ENCODE data around the gene PACSIN3. TPM values are rescaled to one million over a fixed set of nuclear protein-coding genes. Genes with fewer than 3 reads are reported as not detected.
A peak's percentile ranks its signal among the peaks of the same experiment; 100 is the strongest.

PACSIN3 gene
- total and polyA plus RNA-seq, 2 of the 8 experiments (the other 6 are each of a cell fraction or from before 2014, with no cell fraction given): 23.8 to 47.2 TPM

- no peak for TF ChIP-seq GTF2F1 (IDR thresholded peaks at IDR 0.05; ENCODE audit: borderline replicate concordance, low read depth, low read length)
- TF ChIP-seq EZH2 (IDR thresholded peaks at IDR 0.05; ENCODE audit: low read depth, low read length, severe bottlenecking): no peak
- no peak for TF ChIP-seq POLR2A (IDR thresholded peaks at IDR 0.05; ENCODE audit: control extremely low read depth in 1 of 2, low read depth in 2 of 2, low read length in 2 of 2)
- no peak for TF ChIP-seq RAD21 (IDR thresholded peaks at IDR 0.05 in 1 of 2, conservative IDR thresholded peaks at IDR 0.05 in 1 of 2; ENCODE audit: low read depth in 2 of 2, low read length in 2 of 2)
- no peak for TF ChIP-seq FOSL1 (IDR thresholded peaks at IDR 0.05; ENCODE audit: insufficient read depth, low read depth, low read length)
- TF ChIP-seq SUZ12 (IDR thresholded peaks at IDR 0.05; ENCODE audit: low read length): no peak
- TF ChIP-seq GABPA (IDR thresholded peaks at IDR 0.05; ENCODE audit: borderline replicate concordance, insufficient read depth, low read length): no peak
- no peak for TF ChIP-seq CREB1 (IDR thresholded peaks at IDR 0.05)
- TF ChIP-seq, protein P1, sequence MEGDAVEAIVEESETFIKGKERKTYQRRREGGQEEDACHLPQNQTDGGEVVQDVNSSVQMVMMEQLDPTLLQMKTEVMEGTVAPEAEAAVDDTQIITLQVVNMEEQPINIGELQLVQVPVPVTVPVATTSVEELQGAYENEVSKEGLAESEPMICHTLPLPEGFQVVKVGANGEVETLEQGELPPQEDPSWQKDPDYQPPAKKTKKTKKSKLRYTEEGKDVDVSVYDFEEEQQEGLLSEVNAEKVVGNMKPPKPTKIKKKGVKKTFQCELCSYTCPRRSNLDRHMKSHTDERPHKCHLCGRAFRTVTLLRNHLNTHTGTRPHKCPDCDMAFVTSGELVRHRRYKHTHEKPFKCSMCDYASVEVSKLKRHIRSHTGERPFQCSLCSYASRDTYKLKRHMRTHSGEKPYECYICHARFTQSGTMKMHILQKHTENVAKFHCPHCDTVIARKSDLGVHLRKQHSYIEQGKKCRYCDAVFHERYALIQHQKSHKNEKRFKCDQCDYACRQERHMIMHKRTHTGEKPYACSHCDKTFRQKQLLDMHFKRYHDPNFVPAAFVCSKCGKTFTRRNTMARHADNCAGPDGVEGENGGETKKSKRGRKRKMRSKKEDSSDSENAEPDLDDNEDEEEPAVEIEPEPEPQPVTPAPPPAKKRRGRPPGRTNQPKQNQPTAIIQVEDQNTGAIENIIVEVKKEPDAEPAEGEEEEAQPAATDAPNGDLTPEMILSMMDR (IDR thresholded peaks at IDR 0.05; ENCODE audit: control extremely low read depth in 1 of 3, insufficient read depth in 1 of 3, low read depth in 1 of 3, low read length in 3 of 3): no peak
- TF ChIP-seq SAP30 (IDR thresholded peaks at IDR 0.05; ENCODE audit: insufficient read depth, insufficient replicate concordance, low read length): no peak
- TF ChIP-seq CTBP2 (IDR thresholded peaks at IDR 0.05; ENCODE audit: borderline replicate concordance, insufficient read depth, insufficient read length, low read length): no peak
- TF ChIP-seq, protein P2, sequence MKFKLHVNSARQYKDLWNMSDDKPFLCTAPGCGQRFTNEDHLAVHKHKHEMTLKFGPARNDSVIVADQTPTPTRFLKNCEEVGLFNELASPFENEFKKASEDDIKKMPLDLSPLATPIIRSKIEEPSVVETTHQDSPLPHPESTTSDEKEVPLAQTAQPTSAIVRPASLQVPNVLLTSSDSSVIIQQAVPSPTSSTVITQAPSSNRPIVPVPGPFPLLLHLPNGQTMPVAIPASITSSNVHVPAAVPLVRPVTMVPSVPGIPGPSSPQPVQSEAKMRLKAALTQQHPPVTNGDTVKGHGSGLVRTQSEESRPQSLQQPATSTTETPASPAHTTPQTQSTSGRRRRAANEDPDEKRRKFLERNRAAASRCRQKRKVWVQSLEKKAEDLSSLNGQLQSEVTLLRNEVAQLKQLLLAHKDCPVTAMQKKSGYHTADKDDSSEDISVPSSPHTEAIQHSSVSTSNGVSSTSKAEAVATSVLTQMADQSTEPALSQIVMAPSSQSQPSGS (IDR thresholded peaks at IDR 0.05; ENCODE audit: low read length): no peak
- peak; percentile 82 for TF ChIP-seq SP1 (IDR thresholded peaks at IDR 0.05; ENCODE audit: low read depth, low read length)
- no peak for TF ChIP-seq CEBPB (IDR thresholded peaks at IDR 0.05; ENCODE audit: low read depth, low read length)
- peak in 1 of 2 experiments; percentile 59; a peak in 1 of 4 replicates for TF ChIP-seq SIN3A (conservative IDR thresholded peaks at IDR 0.05 in 1 of 2, IDR thresholded peaks at IDR 0.05 in 1 of 2; ENCODE audit: low read depth in 1 of 2, low read length in 2 of 2)
- no peak for TF ChIP-seq HDAC2 (IDR thresholded peaks at IDR 0.05; ENCODE audit: borderline replicate concordance in 1 of 2, low read depth in 2 of 2, low read length in 2 of 2)
- TF ChIP-seq CHD2 (IDR thresholded peaks at IDR 0.05; ENCODE audit: low read length): peak; percentile 71
- TF ChIP-seq EGR1 (IDR thresholded peaks at IDR 0.05; ENCODE audit: borderline replicate concordance, low read depth, low read length): no peak
- TF ChIP-seq SIRT6 (IDR thresholded peaks at IDR 0.05; ENCODE audit: low read length): no peak
- TF ChIP-seq RNF2 (IDR thresholded peaks at IDR 0.05; ENCODE audit: borderline replicate concordance, low read depth, low read length, missing control alignments, poor library complexity, severe bottlenecking): no peak
These were observed 55.7 kb downstream of the PACSIN3 start (continued) for GRCh38 chr11:47130543-47130942.
